GM18517 (cell line): ENCODE results near the gene INPP4A.

ENCODE experiments used
- ATAC-seq: cut with Tn5 transposase; IDR thresholded peaks from one replicate; pipeline ENCODE4 v1.9.1; 2021; ENCODE audit warnings: mild to moderate bottlenecking, moderate library complexity; ENCODE audit not compliant: unreplicated experiment

Gene INPP4A

GRCh38 chr2:98489971-98490962 lies 45.6 kb downstream of the INPP4A start:
- ATAC-seq, result no peak

- no peak for ATAC-seq
Measured at GRCh38 chr2:98492441-98492840, 47.8 kb downstream of the INPP4A start.

- ATAC-seq, result no peak
Measured at GRCh38 chr2:98494699-98495098, 50.0 kb downstream of the INPP4A start.

GRCh38 chr2:98496750-98497493 lies 52.3 kb downstream of the INPP4A start:
- ATAC-seq, result no peak

GRCh38 chr2:98498703-98499440 lies 54.2 kb downstream of the INPP4A start:
- ATAC-seq, result no peak

- ATAC-seq, result no peak
Measured at GRCh38 chr2:98500561-98500960, 55.9 kb downstream of the INPP4A start.

- no peak for ATAC-seq
Measured at GRCh38 chr2:98501223-98501622, 56.6 kb downstream of the INPP4A start.

- ATAC-seq, result no peak
Measured at GRCh38 chr2:98501876-98502275, 57.2 kb downstream of the INPP4A start.

- no peak for ATAC-seq
Measured at GRCh38 chr2:98502556-98503335, 58.1 kb downstream of the INPP4A start.

- ATAC-seq, result no peak
Measured at GRCh38 chr2:98503481-98504105, 58.9 kb downstream of the INPP4A start.

- no peak for ATAC-seq
Measured at GRCh38 chr2:98504381-98505109, 59.9 kb downstream of the INPP4A start.

- ATAC-seq, result no peak
Measured at GRCh38 chr2:98505311-98505808, 60.7 kb downstream of the INPP4A start.

GRCh38 chr2:98505971-98506664 lies 61.5 kb downstream of the INPP4A start:
- ATAC-seq, result no peak

GRCh38 chr2:98506881-98507280 lies 62.2 kb downstream of the INPP4A start:
- no peak for ATAC-seq

- no peak for ATAC-seq
Measured at GRCh38 chr2:98507461-98507860, 62.8 kb downstream of the INPP4A start.

GRCh38 chr2:98507891-98508708 lies 63.4 kb downstream of the INPP4A start:
- ATAC-seq, result no peak

GRCh38 chr2:98508709-98509066 lies 64.0 kb downstream of the INPP4A start:
- no peak for ATAC-seq
